Lung (tissue), 12 donors: ENCODE data around the gene NOC4L. TPM values are rescaled to one million over a fixed set of nuclear protein-coding genes. Genes with fewer than 3 reads are reported as not detected.

Source experiments
- ATAC-seq: fragments of 200-7000 bp; cut with Tn5 transposase; one replicate; pipeline ENCODE4 v1.9.1; 2020; ENCODE audit warnings: moderate number of reproducible peaks; ENCODE audit not compliant: insufficient read depth, low FRiP score
- DNase-seq, 3 donors: peaks; one replicate each; pipeline ENCODE4 v3.0.0-alpha.2; 2013 to 2017
- H3K27ac ChIP-seq, 2 donors: one replicate each; pipeline ENCODE4 v1.5.1; 2013; ENCODE audit warnings: mild to moderate bottlenecking in 2 of 2, moderate library complexity in 2 of 2, control low read depth in 1 of 2, inconsistent platforms in 1 of 2, low read depth in 1 of 2, low read length in 1 of 2
- H3K27me3 ChIP-seq, 3 donors: one replicate each; pipeline ENCODE4 v1.5.1; 2013; ENCODE audit warnings: low read length in 2 of 3; ENCODE audit not compliant: control insufficient read depth in 3 of 3, insufficient read depth in 3 of 3
- H3K36me3 ChIP-seq, 4 donors: one replicate each; pipeline ENCODE4 v1.5.1; 2013; ENCODE audit warnings: low read length in 4 of 4, mild to moderate bottlenecking in 1 of 4, moderate library complexity in 1 of 4; ENCODE audit not compliant: control insufficient read depth in 4 of 4, insufficient read depth in 4 of 4
- H3K4me1 ChIP-seq, 5 donors: one replicate each; pipeline ENCODE4 v1.5.1; 2013; ENCODE audit warnings: low read length in 5 of 5, mild to moderate bottlenecking in 2 of 5, moderate library complexity in 1 of 5; ENCODE audit not compliant: control insufficient read depth in 5 of 5, insufficient read depth in 5 of 5
- H3K4me3 ChIP-seq: one replicate; pipeline ENCODE4 v1.5.1; 2013; ENCODE audit warnings: mild to moderate bottlenecking, control low read depth, moderate library complexity
- H3K9ac ChIP-seq, 2 donors: one replicate each; pipeline ENCODE4 v1.5.1; 2013; ENCODE audit warnings: low read length in 2 of 2, control low read depth in 1 of 2; ENCODE audit not compliant: insufficient read depth in 1 of 2
- H3K9me3 ChIP-seq, 4 donors: one replicate each; pipeline ENCODE4 v1.5.1; 2013; ENCODE audit warnings: low read length in 3 of 4, mild to moderate bottlenecking in 1 of 4, moderate library complexity in 1 of 4; ENCODE audit not compliant: control insufficient read depth in 4 of 4, insufficient read depth in 3 of 4
- CTCF ChIP-seq: IDR thresholded peaks from 2 replicates; pipeline ENCODE4 v1.5.1; 2012; ENCODE audit warnings: mild to moderate bottlenecking; ENCODE audit errors: control extremely low read depth, extremely low read depth
- WGBS, 2 donors: extraction: QIAGEN DNeasy Blood & Tissue Kit; methylation state at CpG; one replicate each; pipeline ENCODE4 v1.1.7; 2013; 5-methylcytosine and 5-hydroxymethylcytosine counted together
- polyA plus RNA-seq, 2 donors: library from polyadenylated mRNA; stranded (reverse); fragments of 200-250 nt; gene quantifications; one replicate each; pipeline ENCODE4 v1.2.1, GENCODE V29; 2013
- total RNA-seq, 2 donors: library from RNA; depleted of rRNA in 1 of 2; stranded (reverse); fragments of >200 nt in 1 of 2; gene quantifications; one replicate each; pipeline ENCODE4 v1.2.1, GENCODE V29; 2014 to 2021
- donor health status: control.
- donor health status: control.
- donor health status: Bipolar disorder and iron deficiency.
- donor health status: healthy.
- donor health status: DM: yes; HTN: yes; CAD: no.

NOC4L gene
- total and polyA plus RNA-seq, 4 donors = 6.3 to 27.8 (median 25.9) TPM

DNA sequence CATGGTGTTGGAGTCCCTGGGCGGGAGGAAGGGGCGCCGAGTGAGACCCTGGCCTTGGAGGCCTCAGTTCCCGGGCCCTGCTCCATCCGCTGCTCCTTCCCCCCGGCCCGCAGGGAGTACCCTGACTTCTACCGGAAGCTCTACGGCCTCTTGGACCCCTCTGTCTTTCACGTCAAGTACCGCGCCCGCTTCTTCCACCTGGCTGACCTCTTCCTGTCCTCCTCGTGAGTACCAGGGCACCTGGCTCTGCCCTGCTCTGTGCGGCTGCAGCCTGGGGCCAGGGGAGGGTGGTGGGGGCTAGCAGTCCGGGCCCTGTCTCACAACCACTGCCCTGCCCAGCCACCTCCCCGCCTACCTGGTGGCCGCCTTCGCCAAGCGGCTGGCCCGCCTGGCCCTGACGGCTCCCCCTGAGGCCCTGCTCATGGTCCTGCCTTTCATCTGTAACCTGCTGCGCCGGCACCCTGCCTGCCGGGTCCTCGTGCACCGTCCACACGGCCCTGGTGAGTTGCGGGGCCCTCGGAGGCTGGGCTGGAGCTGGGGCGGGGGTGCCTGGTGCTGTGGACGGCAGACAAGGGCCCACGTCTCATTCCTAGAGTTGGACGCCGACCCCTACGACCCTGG is 7.0 kb downstream of the NOC4L start:
- no peak for TF ChIP-seq CTCF
- 95 to 96% methylated on average over 36 of the region's 36 CpGs for WGBS, 2 donors
- H3K9me3 ChIP-seq = no peaks in the 10 kb centered on the region
- no peak for ATAC-seq
- no peaks in the 10 kb centered on the region for H3K27me3 ChIP-seq
- peaks cover 0 to 5% (median 0%) of the 10 kb centered on the region in 5 donors for H3K4me1 ChIP-seq
- no peak overlapping the region for H3K9ac ChIP-seq
- H3K36me3 ChIP-seq = peaks cover 0 to 38% (median 7%) of the 10 kb centered on the region in 4 donors
- H3K27ac ChIP-seq = no peak overlapping the region
- H3K4me3 ChIP-seq = no peak overlapping the region
- no peak for DNase-seq

- H3K9ac ChIP-seq = no peak overlapping the region
- no peak overlapping the region for H3K4me3 ChIP-seq
- H3K27me3 ChIP-seq = peaks cover 0 to 3% (median 0%) of the 10 kb centered on the region in 3 donors
- ATAC-seq = no peak
- H3K27ac ChIP-seq = no peak overlapping the region
- H3K4me1 ChIP-seq = peaks cover 0 to 5% (median 2%) of the 10 kb centered on the region in 5 donors
- TF ChIP-seq CTCF = no peak
- H3K9me3 ChIP-seq = peaks cover 0 to 4% (median 0%) of the 10 kb centered on the region in 4 donors
- 93 to 96% methylated on average over 29 to 32 of the region's 32 CpGs for WGBS, 2 donors
- H3K36me3 ChIP-seq = peaks cover 0 to 38% (median 11%) of the 10 kb centered on the region in 4 donors
- DNase-seq = no peak
Measured at GRCh38 chr12:132151766-132152410, 7.6 kb downstream of the NOC4L start.

- 91 to 93% methylated on average over 9 of the region's 9 CpGs for WGBS, 2 donors
- Histone ChIP-seq H3K9ac (no peak overlapping the region), H3K27ac (no peak overlapping the region), H3K9me3 (peaks cover 0 to 5% (median 0%) of the 10 kb centered on the region in 4 donors), H3K36me3 (peaks cover 0 to 35% (median 16%) of the 10 kb centered on the region in 4 donors), H3K27me3 (peaks cover 0 to 5% (median 0%) of the 10 kb centered on the region in 3 donors), H3K4me1 (peaks cover 0 to 6% (median 2%) of the 10 kb centered on the region in 5 donors), H3K4me3 (no peak overlapping the region)
- no peak for TF ChIP-seq CTCF
- no peak for ATAC-seq
- no peak for DNase-seq
Measured at GRCh38 chr12:132152411-132152821, 8.2 kb downstream of the NOC4L start.
